NB4 (cell line): Measurements from ENCODE around the gene MORC2.

Experiments
- CTCF ChIP-seq: IDR thresholded peaks from one replicate; pipeline ENCODE4 v1.5.1; 2012; ENCODE audit warnings: low read depth, low read length
- MAX ChIP-seq: IDR thresholded peaks from 2 replicates; pipeline ENCODE4 v1.6.1; 2011; ENCODE audit warnings: low read depth, low read length
- POLR2A ChIP-seq: IDR thresholded peaks from 2 replicates; pipeline ENCODE4 v1.6.1; 2011; ENCODE audit warnings: mild to moderate bottlenecking; ENCODE audit not compliant: insufficient read length; ENCODE audit errors: extremely low read depth

GRCh38 chr22:30945653-30946052, 22.9 kb downstream of the MORC2 start:
- TF ChIP-seq MAX, result no peak
- TF ChIP-seq POLR2A, result no peak
- no peak for TF ChIP-seq CTCF
